Measurements from ENCODE around the gene SLC44A3.

- TF ChIP-seq POLR2A (IDR thresholded peaks at IDR 0.05) (no peak), CTCF (IDR thresholded peaks at IDR 0.05) (no peak), POLR2AphosphoS5 (IDR thresholded peaks at IDR 0.05) (no peak)
Measured at GRCh38 chr1:94793296-94793656, 26.9 kb upstream of the SLC44A3 start.
